Ascending aorta (tissue), 2 donors: Measurements from ENCODE around the gene GBF1. TPM values are rescaled to one million over a fixed set of nuclear protein-coding genes. Genes with fewer than 3 reads are reported as not detected.
A peak's percentile ranks its signal among the peaks of the same experiment; 100 is the strongest.

ENCODE experiments used
- DNase-seq, 2 donors: peaks; one replicate each; pipeline ENCODE4 v3.0.0-alpha.2; 2019; ENCODE audit warnings: low spot score in 2 of 2
- H3K27ac ChIP-seq, 2 donors: fragments of 200-600 bp; sonication (generic); one replicate each; pipeline ENCODE4 v1.5.1; 2016 to 2017; ENCODE audit warnings: mild to moderate bottlenecking in 1 of 2
- H3K27me3 ChIP-seq: fragments of 200-600 bp; sonication (generic); one replicate; pipeline ENCODE4 v1.5.1; 2017
- H3K36me3 ChIP-seq, 2 donors: fragments of 200-600 bp; sonication (generic); one replicate each; pipeline ENCODE4 v1.5.1; 2016
- H3K4me1 ChIP-seq, 2 donors: fragments of 200-600 bp; sonication (generic); one replicate each; pipeline ENCODE4 v1.5.1; 2016 to 2017; ENCODE audit warnings: mild to moderate bottlenecking in 1 of 2
- H3K4me3 ChIP-seq, 2 donors: fragments of 200-600 bp; sonication (generic); one replicate each; pipeline ENCODE4 v1.5.1; 2016 to 2017; ENCODE audit warnings: mild to moderate bottlenecking in 1 of 2
- H3K9me3 ChIP-seq, 2 donors: fragments of 200-600 bp; sonication (generic); one replicate each; pipeline ENCODE4 v1.5.1; 2016
- intact Hi-C: fragments of 100-400 bp; cut with DNase I; formaldehyde crosslinking; loops from one replicate; pipeline ENCODE4 v1.15.1; 2023
- total RNA-seq: library from RNA; depleted of rRNA; stranded (reverse); fragments of >200 nt; gene quantifications from one replicate; pipeline ENCODE4 v1.1.0, GENCODE V29; 2016
- TF ChIP-seq, protein P1 (sequence below), 3 experiments: fragments of 200-600 bp in 2 of 3; fragments of 450-650 bp in 1 of 3; sonication (generic) in 2 of 3; IDR thresholded peaks; one replicate each; pipeline ENCODE4 v1.5.1; 2016 to 2019; ENCODE audit warnings: antibody characterized with exemption in 3 of 3, mild to moderate bottlenecking in 1 of 3, moderate library complexity in 1 of 3

The GBF1 gene
- total RNA-seq, 1 donor from 2014 or later, result 56.0 TPM

DNA sequence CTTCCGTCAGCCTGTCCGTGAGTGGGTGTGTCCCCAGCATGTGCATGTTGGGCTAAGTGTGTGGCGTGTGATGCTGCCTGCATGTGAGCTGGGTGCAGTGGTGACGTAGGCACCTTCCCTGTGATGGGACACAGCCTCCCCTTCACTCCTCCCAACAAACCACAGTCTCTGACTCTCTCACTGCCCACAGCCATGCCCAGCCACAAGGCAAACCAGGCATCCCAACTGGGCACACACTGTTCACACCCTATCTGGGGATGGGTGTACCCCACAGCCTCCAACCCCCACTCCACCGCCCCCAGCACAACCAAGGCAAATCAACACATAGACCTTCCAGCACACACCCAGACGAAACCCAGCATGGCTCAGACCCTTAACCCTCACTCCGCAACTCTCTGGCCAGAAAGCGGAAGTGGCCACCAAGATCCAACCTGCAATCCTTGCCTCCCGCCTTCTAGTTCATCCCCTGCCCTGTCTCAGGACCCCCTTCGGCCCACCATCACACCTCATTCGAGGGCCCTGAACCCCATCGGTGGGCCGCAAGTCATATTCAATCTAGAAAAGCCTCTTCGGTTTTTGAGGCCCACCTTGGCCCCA is 162.9 kb downstream of the GBF1 start:
- Histone ChIP-seq H3K27me3 (peaks cover 12% of the 10 kb centered on the region), H3K9me3 (no peaks in the 10 kb centered on the region), H3K4me1 (peaks cover 3 to 7% of the 10 kb centered on the region in 2 donors), H3K27ac (no peak overlapping the region), H3K4me3 (peak overlapping the region; percentile 25 to 63), H3K36me3 (peaks cover 0 to under 1% of the 10 kb centered on the region in 2 donors)
- intact Hi-C loops, result no loop called here
- no peak for DNase-seq
- TF ChIP-seq, protein P1, sequence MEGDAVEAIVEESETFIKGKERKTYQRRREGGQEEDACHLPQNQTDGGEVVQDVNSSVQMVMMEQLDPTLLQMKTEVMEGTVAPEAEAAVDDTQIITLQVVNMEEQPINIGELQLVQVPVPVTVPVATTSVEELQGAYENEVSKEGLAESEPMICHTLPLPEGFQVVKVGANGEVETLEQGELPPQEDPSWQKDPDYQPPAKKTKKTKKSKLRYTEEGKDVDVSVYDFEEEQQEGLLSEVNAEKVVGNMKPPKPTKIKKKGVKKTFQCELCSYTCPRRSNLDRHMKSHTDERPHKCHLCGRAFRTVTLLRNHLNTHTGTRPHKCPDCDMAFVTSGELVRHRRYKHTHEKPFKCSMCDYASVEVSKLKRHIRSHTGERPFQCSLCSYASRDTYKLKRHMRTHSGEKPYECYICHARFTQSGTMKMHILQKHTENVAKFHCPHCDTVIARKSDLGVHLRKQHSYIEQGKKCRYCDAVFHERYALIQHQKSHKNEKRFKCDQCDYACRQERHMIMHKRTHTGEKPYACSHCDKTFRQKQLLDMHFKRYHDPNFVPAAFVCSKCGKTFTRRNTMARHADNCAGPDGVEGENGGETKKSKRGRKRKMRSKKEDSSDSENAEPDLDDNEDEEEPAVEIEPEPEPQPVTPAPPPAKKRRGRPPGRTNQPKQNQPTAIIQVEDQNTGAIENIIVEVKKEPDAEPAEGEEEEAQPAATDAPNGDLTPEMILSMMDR (IDR thresholded peaks at IDR 0.05), result no peak

DNA sequence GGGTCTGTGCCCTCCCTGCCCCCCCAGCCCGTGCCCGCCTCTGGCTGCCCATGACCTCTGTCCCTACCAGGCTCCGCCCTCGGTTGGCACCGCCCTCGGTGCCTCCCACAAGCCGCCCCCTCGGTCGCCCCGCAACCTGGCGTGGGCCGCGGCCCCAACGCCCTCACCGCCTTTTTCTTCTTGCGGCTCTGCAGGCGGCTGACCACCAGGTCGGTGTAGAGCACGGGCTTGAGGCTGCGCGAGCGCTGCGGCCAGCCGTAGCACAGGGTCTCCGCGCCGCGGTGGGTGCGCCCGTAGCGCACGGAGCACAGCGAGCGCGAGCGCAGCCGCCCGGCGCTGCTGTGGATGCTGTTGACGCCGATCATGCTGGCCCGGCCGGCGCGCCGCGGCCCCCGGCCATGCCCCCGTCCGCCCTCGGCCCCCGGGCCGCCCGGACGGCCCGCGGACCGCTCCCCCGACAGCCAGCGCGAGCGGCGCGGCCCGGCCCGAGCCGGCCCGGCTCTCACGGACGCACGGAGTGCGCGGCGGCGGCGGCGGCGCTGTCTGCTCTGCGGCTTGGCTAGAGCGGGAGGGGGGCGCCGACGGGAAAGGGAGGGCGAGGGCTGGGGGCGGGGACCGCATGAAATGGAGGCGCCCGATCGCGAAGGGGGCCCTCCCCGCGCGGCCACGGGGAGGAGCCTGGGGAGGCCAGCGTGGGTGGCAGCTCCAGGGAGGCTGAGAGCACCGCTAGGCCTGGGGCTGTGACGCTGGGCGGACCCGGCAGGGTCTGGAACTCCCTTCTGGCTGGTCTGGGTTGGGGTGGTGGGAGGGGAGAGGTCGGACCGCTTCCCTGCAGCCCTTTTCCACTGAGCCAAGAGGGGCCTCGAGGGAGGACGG is 163.6 kb downstream of the GBF1 start:
- Histone ChIP-seq H3K4me3 (peak overlapping the region; percentile 25 to 63), H3K27me3 (peaks cover 16% of the 10 kb centered on the region), H3K4me1 (peaks cover 3 to 7% of the 10 kb centered on the region in 2 donors), H3K9me3 (no peaks in the 10 kb centered on the region), H3K36me3 (no peaks in the 10 kb centered on the region), H3K27ac (no peak overlapping the region)
- intact Hi-C loops, result no loop called here
- no peak for DNase-seq
- TF ChIP-seq, protein P1 (IDR thresholded peaks at IDR 0.05), result no peak

DNA sequence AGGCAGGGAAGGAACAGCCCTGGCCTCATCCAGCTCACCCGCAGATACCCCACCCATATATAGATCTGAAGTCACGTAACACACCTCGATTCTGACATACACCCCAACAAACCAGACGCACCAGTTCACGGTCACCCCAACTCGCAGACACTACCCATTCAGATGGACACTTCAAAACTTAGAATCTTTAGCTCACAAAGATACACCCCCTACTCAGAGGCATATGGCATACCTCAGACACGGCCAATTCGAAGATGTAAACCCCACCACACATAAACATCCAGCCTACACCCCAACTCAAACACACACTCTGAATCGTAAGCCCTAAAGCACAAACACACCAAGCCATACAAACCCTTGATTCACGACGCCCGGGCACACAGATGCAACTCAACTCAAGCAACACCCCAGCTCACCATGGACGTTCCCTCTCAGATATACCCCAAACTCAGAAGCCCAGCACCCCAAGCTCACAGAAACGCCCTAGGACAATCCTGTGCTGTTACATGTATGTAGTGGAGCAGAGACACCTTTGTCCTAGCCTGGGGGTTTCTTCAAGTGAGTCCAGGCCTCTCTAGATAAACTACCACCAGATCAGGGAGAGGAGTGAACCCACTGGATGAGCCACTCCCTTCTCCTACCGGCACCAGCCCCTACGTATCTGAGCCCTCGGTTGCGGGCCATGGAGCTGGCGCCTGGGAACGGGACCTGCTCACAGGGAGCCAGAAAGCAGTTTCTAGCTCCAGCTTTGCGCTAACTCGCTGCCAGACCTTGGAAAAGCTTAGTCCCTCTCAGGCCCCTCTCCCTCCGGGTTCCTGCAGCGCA is 164.5 kb downstream of the GBF1 start:
- no peaks in the 10 kb centered on the region for H3K9me3 ChIP-seq
- no peak overlapping the region for H3K27ac ChIP-seq
- peaks cover 3 to 7% of the 10 kb centered on the region in 2 donors for H3K4me1 ChIP-seq
- intact Hi-C loops, result no loop called here
- peaks cover 16% of the 10 kb centered on the region for H3K27me3 ChIP-seq
- TF ChIP-seq, protein P1 (IDR thresholded peaks at IDR 0.05), result no peak
- H3K4me3 ChIP-seq, result peak overlapping the region; percentile 2 to 63
- no peaks in the 10 kb centered on the region for H3K36me3 ChIP-seq
- DNase-seq, result no peak

DNA sequence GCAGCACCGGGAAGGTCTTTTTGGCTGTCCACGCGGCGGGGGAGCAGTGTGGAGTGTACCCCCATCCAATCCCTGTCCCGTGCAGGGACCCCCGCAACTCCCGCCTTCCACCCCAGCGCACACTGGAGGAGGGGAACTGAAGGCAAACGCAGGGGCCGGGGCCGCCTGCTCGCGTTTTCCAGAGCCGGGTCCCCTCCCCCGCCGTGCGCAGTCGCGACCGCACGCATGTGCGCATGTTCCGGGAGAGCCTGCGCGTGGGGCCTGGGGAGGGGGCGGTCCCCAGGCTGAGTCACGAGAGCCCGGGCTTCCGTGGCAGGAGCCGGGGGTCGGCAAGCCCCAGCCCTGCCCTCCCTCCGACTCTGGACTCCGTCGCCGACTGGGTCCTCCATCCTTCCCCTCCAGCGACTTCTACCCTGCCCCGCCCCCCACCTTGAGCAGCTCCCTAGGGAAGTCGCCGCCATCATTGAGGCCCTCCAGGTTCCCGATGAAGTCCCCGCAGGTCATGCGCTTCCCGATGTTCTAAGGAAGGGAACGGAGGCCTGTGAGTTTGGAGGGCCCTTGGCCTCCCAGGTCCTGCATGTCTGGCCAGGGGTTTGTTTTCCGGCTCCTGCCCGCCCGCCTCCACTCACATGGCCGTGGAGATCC is 165.2 kb downstream of the GBF1 start:
- peaks cover 3 to 7% of the 10 kb centered on the region in 2 donors for H3K4me1 ChIP-seq
- no peak overlapping the region for H3K27ac ChIP-seq
- peaks cover 16% of the 10 kb centered on the region for H3K27me3 ChIP-seq
- TF ChIP-seq, protein P1 (IDR thresholded peaks at IDR 0.05), result no peak
- H3K9me3 ChIP-seq, result no peaks in the 10 kb centered on the region
- intact Hi-C loops, result no loop called here
- H3K4me3 ChIP-seq, result peak overlapping the region; percentile 2 to 40
- H3K36me3 ChIP-seq, result no peaks in the 10 kb centered on the region
- no peak for DNase-seq
